OCI-LY1 (cell line): Measurements from ENCODE around the gene SASH3.
A peak's percentile ranks its signal among the peaks of the same experiment; 100 is the strongest.

Experiments
- H2AFZ ChIP-seq: fragments of 200-600 bp; sonication (generic), shearing (Covaris generic); 2 replicates; pipeline ENCODE4 v1.6.0; 2014; ENCODE audit warnings: antibody characterized with exemption, mild to moderate bottlenecking, low read length
- H3F3A ChIP-seq: fragments of 200-600 bp; sonication (generic), shearing (Covaris generic); 2 replicates; pipeline ENCODE4 v1.6.0; 2014; ENCODE audit warnings: mild to moderate bottlenecking, antibody characterized with exemption, low read length, moderate library complexity; ENCODE audit not compliant: insufficient read depth
- H3K27ac ChIP-seq: fragments of 200-600 bp; sonication (generic); 2 replicates; pipeline ENCODE4 v1.5.1; 2014; ENCODE audit warnings: low read length, mixed run types, mild to moderate bottlenecking, low read depth; ENCODE audit not compliant: poor library complexity, severe bottlenecking
- H3K27me3 ChIP-seq: fragments of 200-600 bp; sonication (generic); 2 replicates; pipeline ENCODE4 v1.6.0; 2014; ENCODE audit warnings: antibody characterized with exemption, mild to moderate bottlenecking, low read length, moderate library complexity; ENCODE audit not compliant: insufficient read depth
- H3K36me3 ChIP-seq: fragments of 200-600 bp; sonication (generic); 2 replicates; pipeline ENCODE4 v1.6.1; 2014; ENCODE audit warnings: mild to moderate bottlenecking, antibody characterized with exemption, low read length, moderate library complexity, mixed read lengths; ENCODE audit not compliant: insufficient read depth
- H3K4me1 ChIP-seq: fragments of 200-600 bp; sonication (generic); 2 replicates; pipeline ENCODE4 v1.5.1; 2014; ENCODE audit warnings: mild to moderate bottlenecking, low read length, moderate library complexity; ENCODE audit not compliant: insufficient read depth, severe bottlenecking
- H3K4me2 ChIP-seq: fragments of 200-600 bp; sonication (generic), shearing (Covaris generic); 2 replicates; pipeline ENCODE4 v1.6.1; 2014; ENCODE audit warnings: low read length
- H3K4me3 ChIP-seq: fragments of 200-600 bp; sonication (generic); 2 replicates; pipeline ENCODE4 v1.5.1; 2014; ENCODE audit warnings: low read length, low read depth, mild to moderate bottlenecking, mixed read lengths; ENCODE audit not compliant: poor library complexity, severe bottlenecking
- H3K79me2 ChIP-seq: fragments of 200-600 bp; shearing (Covaris generic); 2 replicates; pipeline ENCODE4 v1.6.1; 2016; ENCODE audit warnings: mixed run types, low read length, mixed read lengths; ENCODE audit not compliant: insufficient read depth
- H3K9ac ChIP-seq: fragments of 200-600 bp; sonication (generic), shearing (Covaris generic); 2 replicates; pipeline ENCODE4 v1.6.1; 2014; ENCODE audit warnings: mild to moderate bottlenecking, low read length, mixed read lengths
- H3K9me2 ChIP-seq: fragments of 200-600 bp; sonication (generic), shearing (Covaris generic); 2 replicates; pipeline ENCODE4 v1.6.1; 2014; ENCODE audit warnings: low read depth, mild to moderate bottlenecking, low read length, mixed read lengths
- H3K9me3 ChIP-seq: fragments of 200-600 bp; shearing (Covaris generic); 2 replicates; pipeline ENCODE4 v1.6.1; 2014; ENCODE audit warnings: low read length, mixed read lengths
- H4K20me1 ChIP-seq: fragments of 200-600 bp; sonication (generic), shearing (Covaris generic); 2 replicates; pipeline ENCODE4 v1.6.0; 2016; ENCODE audit warnings: mild to moderate bottlenecking, low read length; ENCODE audit not compliant: insufficient read depth
- EZH2 ChIP-seq: fragments of 200-600 bp; sonication (generic), shearing (Covaris generic); IDR thresholded peaks from 2 replicates; pipeline ENCODE4 v1.8.0; 2017; ENCODE audit warnings: borderline replicate concordance, mixed run types, mild to moderate bottlenecking, antibody characterized with exemption, low read length, moderate library complexity, mixed read lengths
- TF ChIP-seq, protein P1 (sequence below): fragments of 200-600 bp; sonication (generic), shearing (Covaris generic); IDR thresholded peaks from 2 replicates; pipeline ENCODE4 v1.5.1; 2017; ENCODE audit warnings: mild to moderate bottlenecking, antibody characterized with exemption, low read length, moderate library complexity, mixed read lengths

Gene SASH3

GRCh38 chrX:129777218-129778030 is 2.3 kb upstream of the SASH3 start:
- no peak for TF ChIP-seq EZH2
- TF ChIP-seq, protein P1, sequence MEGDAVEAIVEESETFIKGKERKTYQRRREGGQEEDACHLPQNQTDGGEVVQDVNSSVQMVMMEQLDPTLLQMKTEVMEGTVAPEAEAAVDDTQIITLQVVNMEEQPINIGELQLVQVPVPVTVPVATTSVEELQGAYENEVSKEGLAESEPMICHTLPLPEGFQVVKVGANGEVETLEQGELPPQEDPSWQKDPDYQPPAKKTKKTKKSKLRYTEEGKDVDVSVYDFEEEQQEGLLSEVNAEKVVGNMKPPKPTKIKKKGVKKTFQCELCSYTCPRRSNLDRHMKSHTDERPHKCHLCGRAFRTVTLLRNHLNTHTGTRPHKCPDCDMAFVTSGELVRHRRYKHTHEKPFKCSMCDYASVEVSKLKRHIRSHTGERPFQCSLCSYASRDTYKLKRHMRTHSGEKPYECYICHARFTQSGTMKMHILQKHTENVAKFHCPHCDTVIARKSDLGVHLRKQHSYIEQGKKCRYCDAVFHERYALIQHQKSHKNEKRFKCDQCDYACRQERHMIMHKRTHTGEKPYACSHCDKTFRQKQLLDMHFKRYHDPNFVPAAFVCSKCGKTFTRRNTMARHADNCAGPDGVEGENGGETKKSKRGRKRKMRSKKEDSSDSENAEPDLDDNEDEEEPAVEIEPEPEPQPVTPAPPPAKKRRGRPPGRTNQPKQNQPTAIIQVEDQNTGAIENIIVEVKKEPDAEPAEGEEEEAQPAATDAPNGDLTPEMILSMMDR, result no peak
- Histone ChIP-seq H3K9me3 (no peaks in the 10 kb centered on the region), H3K4me2 (peak overlapping the region; percentile 87), H3K27me3 (no peaks in the 10 kb centered on the region), H3K4me3 (peak overlapping the region; percentile 57), H2AFZ (no peak overlapping the region), H3K9ac (peak overlapping the region; percentile 74), H4K20me1 (no peaks in the 10 kb centered on the region), H3K27ac (peak overlapping the region; percentile 99), H3K4me1 (peaks cover 96% of the 10 kb centered on the region), H3K79me2 (peaks cover 15% of the 10 kb centered on the region), H3K9me2 (no peaks in the 10 kb centered on the region), H3K36me3 (peaks cover 10% of the 10 kb centered on the region; the same call in 1 of the 2 replicates), H3F3A (0 out of 2 replicates have a peak, but pooled peaks cover 5% of the 10 kb centered on the region)

DNA sequence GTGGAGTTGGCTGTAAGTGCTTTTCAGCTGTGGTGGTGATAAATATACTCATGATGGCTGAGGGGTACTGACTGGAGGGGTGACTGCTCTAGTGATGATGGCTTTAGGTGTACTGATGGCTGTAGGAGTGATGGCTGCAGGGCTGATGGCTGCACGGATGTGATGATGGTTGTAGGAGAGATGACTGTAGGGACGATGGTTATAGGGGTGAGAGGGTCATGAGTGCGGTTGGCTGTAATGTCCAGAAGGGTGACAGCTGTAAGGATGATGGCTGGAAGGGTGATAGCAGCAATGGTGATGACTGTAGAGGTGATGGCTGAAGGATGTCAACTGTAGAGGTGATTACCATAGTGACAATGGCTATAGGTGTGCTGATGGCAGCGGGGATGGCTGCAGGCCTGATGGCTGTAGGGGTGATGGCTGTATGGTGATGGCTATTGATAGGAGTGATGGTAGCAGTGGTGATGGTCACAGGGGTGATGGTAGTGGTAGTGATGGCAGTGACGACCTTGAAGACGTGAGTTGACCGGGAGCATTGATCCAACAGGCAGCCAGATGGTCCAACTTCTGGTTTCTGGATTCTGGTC is 570 bp upstream of the SASH3 start:
- H3K9me2 ChIP-seq, result no peaks in the 10 kb centered on the region
- no peak overlapping the region for H2AFZ ChIP-seq
- peak overlapping the region; percentile 85 for H3K4me3 ChIP-seq
- peak overlapping the region; percentile 96 for H3K9ac ChIP-seq
- H3K79me2 ChIP-seq, result peaks cover 29% of the 10 kb centered on the region
- 0 out of 2 replicates have a peak, but pooled peaks cover 5% of the 10 kb centered on the region for H3F3A ChIP-seq
- no peaks in the 10 kb centered on the region for H4K20me1 ChIP-seq
- TF ChIP-seq, protein P1, result no peak
- no peak for TF ChIP-seq EZH2
- peaks cover 96% of the 10 kb centered on the region for H3K4me1 ChIP-seq
- H3K27me3 ChIP-seq, result no peaks in the 10 kb centered on the region
- H3K9me3 ChIP-seq, result no peaks in the 10 kb centered on the region
- peaks cover 27% of the 10 kb centered on the region for H3K36me3 ChIP-seq
- H3K27ac ChIP-seq, result peak overlapping the region; percentile 99
- H3K4me2 ChIP-seq, result peak overlapping the region; percentile 96

DNA sequence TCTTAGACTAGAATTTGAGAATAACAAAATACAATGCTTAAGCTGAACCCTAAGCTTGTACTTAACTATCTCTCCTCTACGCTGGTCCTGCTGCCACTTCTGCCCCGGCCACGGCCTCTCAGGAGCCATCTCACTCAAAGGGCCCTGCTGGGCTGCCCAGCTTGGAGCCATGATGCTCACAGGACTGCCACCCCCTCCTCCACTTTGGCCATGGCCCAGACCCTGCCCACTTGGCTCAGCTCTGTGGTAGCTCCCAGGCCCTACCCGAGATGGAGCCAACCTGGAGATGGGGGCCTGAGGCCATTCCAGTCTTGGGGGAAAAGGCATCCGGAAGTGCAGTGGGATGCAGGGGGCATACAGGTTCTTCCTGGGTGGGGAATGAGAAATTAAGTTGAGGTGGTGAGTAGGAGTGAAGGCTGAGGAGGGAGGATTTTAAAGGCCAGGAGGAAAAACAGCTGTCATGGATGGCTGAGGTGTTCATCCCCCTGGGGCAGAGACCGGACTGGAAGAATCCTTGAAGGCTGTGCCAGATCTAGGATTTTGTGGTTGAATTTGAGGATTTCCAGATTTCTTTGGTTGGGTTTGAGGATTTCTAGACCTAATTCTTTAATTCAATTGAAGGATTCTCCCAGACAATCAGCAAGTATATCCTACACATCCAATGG is 824 bp downstream of the SASH3 start:
- Histone ChIP-seq H3K27ac (peak overlapping the region; percentile 99), H3K4me3 (peak overlapping the region; percentile 85), H3K9me2 (no peaks in the 10 kb centered on the region), H3K9ac (peak overlapping the region; percentile 96), H3K4me1 (peaks cover 94% of the 10 kb centered on the region), H3K9me3 (no peaks in the 10 kb centered on the region), H3K36me3 (peaks cover 33% of the 10 kb centered on the region), H3F3A (0 out of 2 replicates have a peak, but pooled peaks cover 5% of the 10 kb centered on the region), H2AFZ (no peak overlapping the region), H3K4me2 (peak overlapping the region; percentile 96), H3K27me3 (no peaks in the 10 kb centered on the region), H3K79me2 (peaks cover 29% of the 10 kb centered on the region), H4K20me1 (no peaks in the 10 kb centered on the region)
- TF ChIP-seq, protein P1, result no peak
- TF ChIP-seq EZH2, result no peak
